ENCODE measurements around the gene IFT20.

Gene IFT20

GRCh38 chr17:28364665-28365363, 29.5 kb upstream of the IFT20 start, which contains the start of gene SEBOX:
Gene SEBOX (minus strand): TSS chr17:28365199. CDS start chr17:28365151, 48 bp downstream.
- no peak for DNase-seq

- no peak for DNase-seq
Measured at GRCh38 chr17:28363776-28364650, 28.7 kb upstream of the IFT20 start.

- DNase-seq = no peak
Measured at GRCh38 chr17:28363186-28363585, 27.9 kb upstream of the IFT20 start.

GRCh38 chr17:28357901-28358197, 22.6 kb upstream of the IFT20 start:
- DNase-seq = no peak

GRCh38 chr17:28357061-28357900, 22.0 kb upstream of the IFT20 start, which contains the start of gene POLDIP2:
Gene POLDIP2 (minus strand): TSS chr17:28357527. CDS start chr17:28357448, 79 bp downstream.
- peak; percentile 68 to 98 (median 93) for DNase-seq

GRCh38 chr17:28350271-28350670, 15.0 kb upstream of the IFT20 start:
- DNase-seq = no peak

GRCh38 chr17:28348979-28349378, 13.7 kb upstream of the IFT20 start:
- DNase-seq = no peak

- no peak for DNase-seq
Measured at GRCh38 chr17:28347261-28347891, 12.1 kb upstream of the IFT20 start.

- DNase-seq = no peak
Measured at GRCh38 chr17:28346746-28347246, 11.5 kb upstream of the IFT20 start.

- DNase-seq = no peak
Measured at GRCh38 chr17:28346199-28346580, 10.9 kb upstream of the IFT20 start.

GRCh38 chr17:28345419-28346198, 10.3 kb upstream of the IFT20 start:
- DNase-seq = peak in 1 of 51 donors; percentile 15

GRCh38 chr17:28344435-28344901, 9.2 kb upstream of the IFT20 start:
- DNase-seq = no peak

GRCh38 chr17:28344011-28344410, 8.7 kb upstream of the IFT20 start:
- DNase-seq = no peak

GRCh38 chr17:28343491-28343932, 8.2 kb upstream of the IFT20 start:
- DNase-seq = no peak

GRCh38 chr17:28342313-28342712, 7.0 kb upstream of the IFT20 start:
- no peak for DNase-seq

- DNase-seq = no peak
Measured at GRCh38 chr17:28341516-28341915, 6.2 kb upstream of the IFT20 start.

GRCh38 chr17:28340374-28340773, 5.1 kb upstream of the IFT20 start:
- no peak for DNase-seq

GRCh38 chr17:28339431-28339830, 4.2 kb upstream of the IFT20 start:
- DNase-seq = no peak

GRCh38 chr17:28338769-28339212, 3.5 kb upstream of the IFT20 start:
- peak in 1 of 51 donors; percentile 31 for DNase-seq
